Calu3 (cell line): Measurements from ENCODE around the gene ADCK1. TPM values are rescaled to one million over a fixed set of nuclear protein-coding genes. Genes with fewer than 3 reads are reported as not detected.
A peak's percentile ranks its signal among the peaks of the same experiment; 100 is the strongest.

Source experiments
- BruUV-seq: library from RNA; stranded (reverse); fragments of 400-500 nt; replicated peaks from 2 replicates; lab custom pipeline; 2021; lab: Mats Ljungman, UMichigan
- CTCF ChIA-PET: fragments of 300-600 bp; sonication (Branson Sonifier 250); formaldehyde crosslinking; loops from one replicate; lab custom pipeline; 2022; ENCODE audit warnings: antibody characterized with exemption; lab: Charles Lee
- DNase-seq: peaks from one replicate; pipeline ENCODE4 v3.0.0; 2022
- H3K27ac Mint-ChIP-seq: one replicate; pipeline ENCODE4 v1.8.0; 2022; ENCODE audit warnings: mixed read lengths; ENCODE audit not compliant: unreplicated experiment
- H3K27me3 Mint-ChIP-seq: one replicate; pipeline ENCODE4 v1.8.0; 2022; ENCODE audit warnings: mixed read lengths; ENCODE audit not compliant: unreplicated experiment
- H3K36me3 Mint-ChIP-seq: one replicate; pipeline ENCODE4 v1.8.0; 2022; ENCODE audit warnings: mild to moderate bottlenecking, moderate library complexity, mixed read lengths; ENCODE audit not compliant: insufficient read depth, unreplicated experiment
- H3K4me1 Mint-ChIP-seq: one replicate; pipeline ENCODE4 v1.8.0; 2022; ENCODE audit warnings: mild to moderate bottlenecking, low read depth, mixed read lengths; ENCODE audit not compliant: unreplicated experiment
- H3K4me3 Mint-ChIP-seq: one replicate; pipeline ENCODE4 v1.8.0; 2022; ENCODE audit warnings: mild to moderate bottlenecking, low read depth, moderate library complexity, mixed read lengths; ENCODE audit not compliant: unreplicated experiment
- H3K9me3 Mint-ChIP-seq: one replicate; pipeline ENCODE4 v1.8.0; 2022; ENCODE audit warnings: low read depth, mixed read lengths; ENCODE audit not compliant: unreplicated experiment
- CTCF ChIP-seq: fragments of 200-600 bp; IDR thresholded peaks from one replicate; pipeline ENCODE4 v1.8.0; 2022; ENCODE audit warnings: antibody characterized with exemption; ENCODE audit not compliant: unreplicated experiment
- intact Hi-C: fragments of 100-400 bp; cut with micrococcal nuclease; formaldehyde crosslinking; loops from one replicate; pipeline ENCODE4 v1.10.0; 2022; ENCODE audit not compliant: unreplicated experiment
- total RNA-seq: library from RNA; stranded (reverse); gene quantifications from 2 replicates; pipeline ENCODE4 v1.2.3, GENCODE V29; 2022

ADCK1 gene
- total RNA-seq, 1 experiment from 2014 or later = 9.1 TPM

GRCh38 chr14:77976591-77976990, 176.7 kb downstream of the ADCK1 start:
- no peak for DNase-seq
- H3K27me3 Mint-ChIP-seq = peaks cover 21% of the 10 kb centered on the region
- no peaks in the 10 kb centered on the region for H3K9me3 Mint-ChIP-seq
- H3K27ac Mint-ChIP-seq = no peak overlapping the region
- CTCF ChIA-PET = no interaction called here
- peaks cover 5% of the 10 kb centered on the region for H3K36me3 Mint-ChIP-seq
- no peak for TF ChIP-seq CTCF
- no TSS peak for BruUV-seq
- intact Hi-C loops = no loop called here
- H3K4me1 Mint-ChIP-seq = peaks cover 11% of the 10 kb centered on the region
- H3K4me3 Mint-ChIP-seq = no peak overlapping the region

- H3K4me1 Mint-ChIP-seq = peaks cover 11% of the 10 kb centered on the region
Observed at GRCh38 chr14:77979171-77979570, 179.3 kb downstream of the ADCK1 start.

GRCh38 chr14:77979666-77980351, 179.9 kb downstream of the ADCK1 start:
- H3K27me3 Mint-ChIP-seq = peaks cover 21% of the 10 kb centered on the region
- H3K9me3 Mint-ChIP-seq = no peaks in the 10 kb centered on the region
- no peak for DNase-seq
- BruUV-seq = no TSS peak
- intact Hi-C loops = no loop called here
- H3K36me3 Mint-ChIP-seq = peaks cover 6% of the 10 kb centered on the region
- H3K27ac Mint-ChIP-seq = no peak overlapping the region
- H3K4me1 Mint-ChIP-seq = peaks cover 11% of the 10 kb centered on the region
- H3K4me3 Mint-ChIP-seq = peak overlapping the region; percentile 63
- CTCF ChIA-PET = no interaction called here
- TF ChIP-seq CTCF = no peak

More at GRCh38 chr14:77979171-77979570, 179.3 kb downstream of the ADCK1 start:
- DNase-seq = no peak
- no TSS peak for BruUV-seq
- H3K27ac Mint-ChIP-seq = no peak overlapping the region
- peaks cover 6% of the 10 kb centered on the region for H3K36me3 Mint-ChIP-seq
- intact Hi-C loops = no loop called here
- H3K27me3 Mint-ChIP-seq = peaks cover 21% of the 10 kb centered on the region
- H3K4me3 Mint-ChIP-seq = no peak overlapping the region
- CTCF ChIA-PET = no interaction called here
- no peaks in the 10 kb centered on the region for H3K9me3 Mint-ChIP-seq
- TF ChIP-seq CTCF = no peak

GRCh38 chr14:77980475-77981321, 180.8 kb downstream of the ADCK1 start:
- peaks cover 11% of the 10 kb centered on the region for H3K4me1 Mint-ChIP-seq
- peak overlapping the region; percentile 63 for H3K4me3 Mint-ChIP-seq
- CTCF ChIA-PET = no interaction called here
- BruUV-seq = no TSS peak
- DNase-seq = peak; percentile 69
- H3K9me3 Mint-ChIP-seq = no peaks in the 10 kb centered on the region
- no peak for TF ChIP-seq CTCF
- peaks cover 21% of the 10 kb centered on the region for H3K27me3 Mint-ChIP-seq
- H3K27ac Mint-ChIP-seq = no peak overlapping the region
- intact Hi-C loops = no loop called here
- peaks cover 6% of the 10 kb centered on the region for H3K36me3 Mint-ChIP-seq

Other genes starting within 250 kb of the ADCK1 start
- 45.5 and 45.9 TPM in 2 replicates for gene SPTLC2, start 183.5 kb upstream of the ADCK1 start, total RNA-seq
- gene ALKBH1, start 92.1 kb upstream of the ADCK1 start, total RNA-seq = 12.8 and 16.7 TPM in 2 replicates
- 137 and 166 TPM in 2 replicates for gene SLIRP, start 92.0 kb upstream of the ADCK1 start, total RNA-seq
- gene SNW1, start 39.0 kb upstream of the ADCK1 start, total RNA-seq = 97.8 and 102 TPM in 2 replicates